ES-I3 (cell line): ENCODE results near the gene TECTB.
"Not testable (repeated sequence)": the region's sequence is repeated elsewhere in the genome, so short reads cannot be mapped to it uniquely, and the experiment has no call there.

Experiments used
- H3K36me3 ChIP-seq: 2 replicates; pipeline ENCODE4 v1.6.1; 2013; ENCODE audit warnings: mild to moderate bottlenecking, low read length, control low read depth, moderate library complexity; ENCODE audit not compliant: insufficient read depth
- H3K4me1 ChIP-seq: 2 replicates; pipeline ENCODE4 v1.6.1; 2013; ENCODE audit warnings: mild to moderate bottlenecking, control low read depth, low read length; ENCODE audit not compliant: insufficient read depth
- H3K9ac ChIP-seq: 2 replicates; pipeline ENCODE4 v1.6.1; 2013; ENCODE audit warnings: low read depth, mild to moderate bottlenecking, low read length, moderate library complexity
- H3K9me3 ChIP-seq: 2 replicates; pipeline ENCODE4 v1.6.1; 2013; ENCODE audit warnings: mild to moderate bottlenecking, low read length, moderate library complexity; ENCODE audit not compliant: control insufficient read depth, insufficient read depth

Gene TECTB

GRCh38 chr10:112283100-112283499 is at the start of gene TECTB:
TECTB (plus strand) TSS chr10:112283400; CDS start chr10:112283735, 335 bp downstream.
- Histone ChIP-seq H3K9ac (no peak within 1 kb of the TSS), H3K36me3 (no peaks in the 10 kb centered on the region), H3K9me3 (no peaks in the 10 kb centered on the region), H3K4me1 (peaks cover 11% of the 10 kb centered on the region)

- no peaks in the 10 kb centered on the region; the same call in 1 of the 2 replicates for H3K9me3 ChIP-seq
- no peak overlapping the region for H3K9ac ChIP-seq
- peaks cover 7% of the 10 kb centered on the region; the same call in 1 of the 2 replicates for H3K4me1 ChIP-seq
- no peaks in the 10 kb centered on the region for H3K36me3 ChIP-seq
Observed at GRCh38 chr10:112235141-112235540, 48.1 kb upstream of the TECTB start.

GRCh38 chr10:112235920-112236319 is 47.3 kb upstream of the TECTB start:
- no peaks in the 10 kb centered on the region; the same call in 1 of the 2 replicates for H3K9me3 ChIP-seq
- H3K9ac ChIP-seq, result no peak overlapping the region
- H3K4me1 ChIP-seq, result peaks cover 4% of the 10 kb centered on the region; the same call in 1 of the 2 replicates
- H3K36me3 ChIP-seq, result no peaks in the 10 kb centered on the region

- Histone ChIP-seq H3K4me1 (no peaks in the 10 kb centered on the region), H3K9ac (no peak overlapping the region), H3K9me3 (no peaks in the 10 kb centered on the region; the same call in 1 of the 2 replicates), H3K36me3 (no peaks in the 10 kb centered on the region)
Observed at GRCh38 chr10:112236486-112236885, 46.7 kb upstream of the TECTB start.

- Histone ChIP-seq H3K9ac (no peak overlapping the region), H3K9me3 (no peaks in the 10 kb centered on the region; the same call in 1 of the 2 replicates), H3K4me1 (no peaks in the 10 kb centered on the region), H3K36me3 (no peaks in the 10 kb centered on the region)
Observed at GRCh38 chr10:112239347-112239746, 43.9 kb upstream of the TECTB start.

GRCh38 chr10:112240441-112240840 is 42.8 kb upstream of the TECTB start:
- Histone ChIP-seq H3K9me3 (no peaks in the 10 kb centered on the region; the same call in 1 of the 2 replicates), H3K4me1 (no peaks in the 10 kb centered on the region), H3K36me3 (no peaks in the 10 kb centered on the region), H3K9ac (no peak overlapping the region)

GRCh38 chr10:112241651-112242341 is 41.4 kb upstream of the TECTB start:
- no peaks in the 10 kb centered on the region for H3K36me3 ChIP-seq
- H3K9ac ChIP-seq, result no peak overlapping the region
- no peaks in the 10 kb centered on the region for H3K4me1 ChIP-seq
- no peaks in the 10 kb centered on the region; the same call in 1 of the 2 replicates for H3K9me3 ChIP-seq

- Histone ChIP-seq H3K9ac (no peak overlapping the region), H3K4me1 (no peaks in the 10 kb centered on the region), H3K9me3 (no peaks in the 10 kb centered on the region; the same call in 1 of the 2 replicates), H3K36me3 (no peaks in the 10 kb centered on the region)
Observed at GRCh38 chr10:112242769-112243168, 40.4 kb upstream of the TECTB start.

GRCh38 chr10:112243713-112244112 is 39.5 kb upstream of the TECTB start:
- Histone ChIP-seq H3K36me3 (no peaks in the 10 kb centered on the region), H3K9ac (no peak overlapping the region), H3K9me3 (no peaks in the 10 kb centered on the region), H3K4me1 (no peaks in the 10 kb centered on the region)

GRCh38 chr10:112244197-112244596 is 39.0 kb upstream of the TECTB start:
- Histone ChIP-seq H3K36me3 (no peaks in the 10 kb centered on the region), H3K9me3 (no peaks in the 10 kb centered on the region)

GRCh38 chr10:112247791-112248190 is 35.4 kb upstream of the TECTB start:
- H3K9ac ChIP-seq, result no peak overlapping the region
- H3K9me3 ChIP-seq, result no peaks in the 10 kb centered on the region
- no peaks in the 10 kb centered on the region for H3K4me1 ChIP-seq
- no peaks in the 10 kb centered on the region for H3K36me3 ChIP-seq

More at GRCh38 chr10:112244197-112244596, 39.0 kb upstream of the TECTB start:
- H3K4me1 ChIP-seq, result no peaks in the 10 kb centered on the region
- H3K9ac ChIP-seq, result no peak overlapping the region

- Histone ChIP-seq H3K9me3 (no peaks in the 10 kb centered on the region), H3K36me3 (no peaks in the 10 kb centered on the region), H3K4me1 (no peaks in the 10 kb centered on the region), H3K9ac (no peak overlapping the region)
Observed at GRCh38 chr10:112248584-112249295, 34.5 kb upstream of the TECTB start.

GRCh38 chr10:112249722-112250121 is 33.5 kb upstream of the TECTB start:
- H3K4me1 ChIP-seq, result no peaks in the 10 kb centered on the region
- no peak overlapping the region for H3K9ac ChIP-seq
- no peaks in the 10 kb centered on the region for H3K9me3 ChIP-seq
- H3K36me3 ChIP-seq, result no peaks in the 10 kb centered on the region

GRCh38 chr10:112250555-112250954 is 32.6 kb upstream of the TECTB start:
- no peaks in the 10 kb centered on the region for H3K9me3 ChIP-seq
- no peaks in the 10 kb centered on the region for H3K36me3 ChIP-seq
- no peak overlapping the region for H3K9ac ChIP-seq
- H3K4me1 ChIP-seq, result no peaks in the 10 kb centered on the region

- H3K9me3 ChIP-seq, H3K4me1 ChIP-seq, H3K36me3 ChIP-seq, H3K9ac ChIP-seq: not testable (repeated sequence)
Observed at GRCh38 chr10:112251238-112251637, 32.0 kb upstream of the TECTB start.
